ENCODE results near the gene SH3RF3.
A peak's percentile ranks its signal among the peaks of the same experiment; 100 is the strongest.

Gene SH3RF3

GRCh38 chr2:109154226-109154625, 25.2 kb downstream of the SH3RF3 start:
- no peak for TF ChIP-seq OSR1 (CRISPR knock-in tag; IDR thresholded peaks at IDR 0.05)
- no peak for TF ChIP-seq ISL1 (CRISPR knock-in tag; IDR thresholded peaks at IDR 0.05)
- no peak for TF ChIP-seq ESRRG (CRISPR knock-in tag; IDR thresholded peaks at IDR 0.05)
- TF ChIP-seq CREB5 (CRISPR knock-in tag; IDR thresholded peaks at IDR 0.05; ENCODE audit: low read depth): no peak
- TF ChIP-seq, protein P1, sequence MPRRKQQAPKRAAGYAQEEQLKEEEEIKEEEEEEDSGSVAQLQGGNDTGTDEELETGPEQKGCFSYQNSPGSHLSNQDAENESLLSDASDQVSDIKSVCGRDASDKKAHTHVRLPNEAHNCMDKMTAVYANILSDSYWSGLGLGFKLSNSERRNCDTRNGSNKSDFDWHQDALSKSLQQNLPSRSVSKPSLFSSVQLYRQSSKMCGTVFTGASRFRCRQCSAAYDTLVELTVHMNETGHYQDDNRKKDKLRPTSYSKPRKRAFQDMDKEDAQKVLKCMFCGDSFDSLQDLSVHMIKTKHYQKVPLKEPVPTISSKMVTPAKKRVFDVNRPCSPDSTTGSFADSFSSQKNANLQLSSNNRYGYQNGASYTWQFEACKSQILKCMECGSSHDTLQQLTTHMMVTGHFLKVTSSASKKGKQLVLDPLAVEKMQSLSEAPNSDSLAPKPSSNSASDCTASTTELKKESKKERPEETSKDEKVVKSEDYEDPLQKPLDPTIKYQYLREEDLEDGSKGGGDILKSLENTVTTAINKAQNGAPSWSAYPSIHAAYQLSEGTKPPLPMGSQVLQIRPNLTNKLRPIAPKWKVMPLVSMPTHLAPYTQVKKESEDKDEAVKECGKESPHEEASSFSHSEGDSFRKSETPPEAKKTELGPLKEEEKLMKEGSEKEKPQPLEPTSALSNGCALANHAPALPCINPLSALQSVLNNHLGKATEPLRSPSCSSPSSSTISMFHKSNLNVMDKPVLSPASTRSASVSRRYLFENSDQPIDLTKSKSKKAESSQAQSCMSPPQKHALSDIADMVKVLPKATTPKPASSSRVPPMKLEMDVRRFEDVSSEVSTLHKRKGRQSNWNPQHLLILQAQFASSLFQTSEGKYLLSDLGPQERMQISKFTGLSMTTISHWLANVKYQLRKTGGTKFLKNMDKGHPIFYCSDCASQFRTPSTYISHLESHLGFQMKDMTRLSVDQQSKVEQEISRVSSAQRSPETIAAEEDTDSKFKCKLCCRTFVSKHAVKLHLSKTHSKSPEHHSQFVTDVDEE (CRISPR knock-in tag; IDR thresholded peaks at IDR 0.05): no peak
- TF ChIP-seq SNAI2 (CRISPR knock-in tag; IDR thresholded peaks at IDR 0.05): no peak
- ATAC-seq: no peak

DNA sequence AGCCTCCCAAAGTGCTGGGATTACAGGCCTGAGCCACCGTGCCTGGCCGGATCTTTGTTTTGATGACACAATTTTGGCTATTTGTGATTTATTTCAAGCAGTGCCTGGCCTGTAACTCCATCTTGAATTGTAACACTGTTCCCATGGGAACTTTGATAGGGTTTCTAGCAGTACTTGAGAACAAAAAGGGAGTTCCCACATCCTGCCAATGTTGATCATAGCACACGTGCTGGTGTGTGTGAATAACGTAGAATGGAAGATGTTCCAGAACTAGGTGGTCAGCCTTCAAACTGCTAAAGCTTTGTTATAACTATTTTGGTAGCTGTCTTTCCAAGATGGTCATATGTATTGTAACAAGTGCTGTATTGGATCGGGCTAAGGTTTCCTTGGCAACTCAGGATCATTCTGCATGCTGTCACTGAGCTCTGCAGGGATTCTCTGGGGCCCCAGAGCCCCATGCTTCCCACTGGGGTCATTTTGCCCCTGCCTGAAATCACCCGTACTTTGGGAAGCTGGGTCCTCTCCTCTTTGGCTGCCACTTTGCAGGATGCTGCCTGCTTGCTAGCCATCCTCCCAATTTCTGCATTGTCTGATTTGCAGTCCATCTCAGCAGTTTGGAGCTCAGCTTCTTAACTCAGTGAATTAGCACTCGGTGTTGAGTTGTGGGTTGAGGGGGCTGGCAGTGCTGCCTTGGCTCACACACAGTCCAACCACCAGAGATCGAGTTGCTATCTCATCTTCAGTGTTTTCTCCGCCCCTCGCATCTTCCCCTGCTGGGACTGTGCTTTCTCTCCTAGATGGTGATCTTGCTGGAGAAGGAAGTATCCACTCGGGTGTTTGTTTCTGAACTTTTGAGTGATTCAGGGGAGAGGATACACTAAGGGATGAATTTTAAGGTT, 26.8 kb downstream of the SH3RF3 start:
- ATAC-seq: peak; percentile 59
- no peak for TF ChIP-seq SNAI2 (CRISPR knock-in tag; IDR thresholded peaks at IDR 0.05)
- no peak for TF ChIP-seq RARB (CRISPR knock-in tag; IDR thresholded peaks at IDR 0.05)
- TF ChIP-seq BACH2 (CRISPR knock-in tag; IDR thresholded peaks at IDR 0.05; ENCODE audit: borderline replicate concordance): no peak
- no peak for TF ChIP-seq ZNF565 (CRISPR knock-in tag; conservative IDR thresholded peaks at IDR 0.05; ENCODE audit: low read depth)
- no peak for TF ChIP-seq ZNF8 (CRISPR knock-in tag; IDR thresholded peaks at IDR 0.05)
- no peak for TF ChIP-seq ARNTL (CRISPR knock-in tag; IDR thresholded peaks at IDR 0.05; ENCODE audit: borderline replicate concordance, low read depth)
- no peak for TF ChIP-seq POU6F1 (CRISPR knock-in tag; IDR thresholded peaks at IDR 0.05; ENCODE audit: borderline replicate concordance, low read depth)
- no peak for TF ChIP-seq PPARA (CRISPR knock-in tag; IDR thresholded peaks at IDR 0.05; ENCODE audit: borderline replicate concordance)
- TF ChIP-seq ZNF70 (CRISPR knock-in tag; IDR thresholded peaks at IDR 0.05): no peak
- no peak for TF ChIP-seq ESRRG (CRISPR knock-in tag; IDR thresholded peaks at IDR 0.05)

GRCh38 chr2:109157563-109158105, 28.6 kb downstream of the SH3RF3 start:
- ATAC-seq: no peak
- TF ChIP-seq ZFP3 (CRISPR knock-in tag; IDR thresholded peaks at IDR 0.05) (no peak), TCF4 (CRISPR knock-in tag; IDR thresholded peaks at IDR 0.05; ENCODE audit: borderline replicate concordance) (no peak), ARNTL (CRISPR knock-in tag; IDR thresholded peaks at IDR 0.05; ENCODE audit: borderline replicate concordance, low read depth) (no peak), ISL1 (CRISPR knock-in tag; IDR thresholded peaks at IDR 0.05) (no peak), PPARA (CRISPR knock-in tag; IDR thresholded peaks at IDR 0.05; ENCODE audit: borderline replicate concordance) (no peak), ESRRG (CRISPR knock-in tag; IDR thresholded peaks at IDR 0.05) (no peak), ZFP30 (CRISPR knock-in tag; IDR thresholded peaks at IDR 0.05) (no peak), GLIS3 (CRISPR knock-in tag; IDR thresholded peaks at IDR 0.05) (no peak)

DNA sequence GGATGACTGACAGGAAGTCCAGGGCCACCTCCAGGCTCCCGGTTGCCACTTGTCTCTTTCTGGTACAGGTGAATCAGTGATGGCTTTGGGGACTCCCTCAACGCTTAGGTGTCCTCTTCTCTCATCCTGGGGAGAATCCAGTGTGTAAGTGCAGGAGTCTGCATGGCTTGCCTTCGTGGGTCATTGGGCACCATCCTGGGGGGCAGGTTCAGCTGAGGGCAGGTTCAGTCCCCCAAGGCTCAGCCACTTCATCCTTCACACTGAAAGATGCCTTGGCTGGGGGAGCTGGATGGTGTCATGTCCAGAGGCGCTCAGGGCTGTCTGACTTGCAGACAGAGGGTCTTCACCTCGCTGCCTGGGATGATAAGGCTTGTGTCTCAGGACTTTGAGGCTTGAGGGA, 29.2 kb downstream of the SH3RF3 start:
- no peak for ATAC-seq
- TF ChIP-seq ZNF565 (CRISPR knock-in tag; conservative IDR thresholded peaks at IDR 0.05; ENCODE audit: low read depth): no peak

DNA sequence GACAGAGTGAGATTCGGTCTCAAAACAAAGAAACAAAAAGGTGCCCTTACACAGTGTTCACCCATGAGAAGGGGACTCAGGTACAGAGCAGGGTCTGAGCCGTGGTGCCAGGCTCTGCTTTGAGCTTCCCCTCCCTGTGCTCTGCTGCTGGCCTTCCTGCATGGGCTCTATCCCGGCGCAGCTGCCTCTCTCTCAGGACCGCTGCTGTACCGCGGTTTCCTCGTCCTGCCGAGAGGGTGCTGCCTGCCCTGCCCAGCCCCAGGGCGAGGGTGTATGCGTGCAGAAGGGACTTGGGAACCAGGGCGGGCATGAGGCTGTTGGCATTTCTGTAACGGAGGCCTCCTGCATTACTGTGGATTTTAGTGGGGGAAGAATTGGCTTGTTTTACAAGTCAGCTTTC, 30.1 kb downstream of the SH3RF3 start:
- no peak for ATAC-seq
- TF ChIP-seq CSRNP3 (CRISPR knock-in tag; IDR thresholded peaks at IDR 0.05): no peak
- no peak for TF ChIP-seq CREB5 (CRISPR knock-in tag; IDR thresholded peaks at IDR 0.05; ENCODE audit: low read depth)
- no peak for TF ChIP-seq SNAI2 (CRISPR knock-in tag; IDR thresholded peaks at IDR 0.05)
- TF ChIP-seq, protein P1 (CRISPR knock-in tag; IDR thresholded peaks at IDR 0.05): no peak
- no peak for TF ChIP-seq BACH2 (CRISPR knock-in tag; IDR thresholded peaks at IDR 0.05; ENCODE audit: borderline replicate concordance)

Data from SK-N-SH treated with all-trans-retinoic acid at 6 μM for 48 hours (cell line).